OCI-LY7 (cell line): ENCODE measurements around the gene ELAPOR2. TPM values are rescaled to one million over a fixed set of nuclear protein-coding genes. Genes with fewer than 3 reads are reported as not detected.
"Not testable (repeated sequence)": the region's sequence is repeated elsewhere in the genome, so short reads cannot be mapped to it uniquely, and the experiment has no call there.

Source experiments
- BruUV-seq: library from RNA; stranded (reverse); fragments of 400-500 nt; replicated peaks from 2 replicates; lab custom pipeline; 2021; lab: Mats Ljungman, UMichigan
- CTCF ChIA-PET: fragments of 300-600 bp; sonication (Branson Sonifier 250); formaldehyde crosslinking; loops from one replicate; lab custom pipeline; 2022; ENCODE audit warnings: antibody characterized with exemption; ENCODE audit not compliant: unreplicated experiment; lab: Charles Lee
- POLR2A ChIA-PET: fragments of 300-600 bp; sonication (Branson Sonifier 250); formaldehyde crosslinking; loops from one replicate; lab custom pipeline; 2022; ENCODE audit warnings: antibody characterized with exemption; lab: Charles Lee
- DNase-seq: peaks from one replicate; pipeline ENCODE4 v3.0.0-alpha.2; 2015; ENCODE audit warnings: low spot score
- H2AFZ ChIP-seq: fragments of 200-600 bp; sonication (generic), shearing (Covaris generic); 2 replicates; pipeline ENCODE4 v1.6.1; 2014; ENCODE audit warnings: mild to moderate bottlenecking, antibody characterized with exemption, low read length, moderate library complexity
- H3K27ac ChIP-seq: fragments of 200-600 bp; sonication (generic); 2 replicates; pipeline ENCODE4 v1.5.1; 2014; ENCODE audit warnings: mixed run types, low read depth, mild to moderate bottlenecking, moderate library complexity, low read length, inconsistent platforms; ENCODE audit not compliant: poor library complexity, severe bottlenecking
- H3K36me3 ChIP-seq: fragments of 200-600 bp; sonication (generic); 2 replicates; pipeline ENCODE4 v1.6.1; 2014; ENCODE audit warnings: mild to moderate bottlenecking, antibody characterized with exemption, low read length, moderate library complexity, mixed read lengths; ENCODE audit not compliant: insufficient read depth
- H3K4me1 ChIP-seq: fragments of 200-600 bp; sonication (generic); 2 replicates; pipeline ENCODE4 v1.5.1; 2014; ENCODE audit warnings: mild to moderate bottlenecking, low read length; ENCODE audit not compliant: insufficient read depth, poor library complexity, severe bottlenecking
- H3K4me2 ChIP-seq: fragments of 200-600 bp; sonication (generic); 2 replicates; pipeline ENCODE4 v1.6.1; 2014; ENCODE audit warnings: mild to moderate bottlenecking, low read length
- H3K4me3 ChIP-seq: fragments of 200-600 bp; sonication (generic); 2 replicates; pipeline ENCODE4 v1.5.1; 2014; ENCODE audit warnings: mild to moderate bottlenecking, low read depth, low read length; ENCODE audit not compliant: poor library complexity, severe bottlenecking
- H3K79me2 ChIP-seq: fragments of 200-600 bp; sonication (generic); 2 replicates; pipeline ENCODE4 v1.6.1; 2016; ENCODE audit warnings: low read depth, mild to moderate bottlenecking, low read length, moderate library complexity, mixed read lengths; ENCODE audit not compliant: insufficient read depth
- H3K9me2 ChIP-seq: fragments of 200-600 bp; sonication (generic); 2 replicates; pipeline ENCODE4 v1.6.1; 2016; ENCODE audit warnings: mild to moderate bottlenecking, low read length, mixed read lengths; ENCODE audit not compliant: insufficient read depth
- H3K9me3 ChIP-seq: fragments of 200-600 bp; sonication (generic); 2 replicates; pipeline ENCODE4 v1.6.1; 2014; ENCODE audit warnings: mild to moderate bottlenecking, mixed run types, low read length, mixed read lengths
- H4K20me1 ChIP-seq: fragments of 200-600 bp; sonication (generic); 2 replicates; pipeline ENCODE4 v1.6.1; 2014; ENCODE audit warnings: mild to moderate bottlenecking, antibody characterized with exemption, low read length, moderate library complexity, mixed read lengths; ENCODE audit not compliant: insufficient read depth
- EZH2phosphoT487 ChIP-seq: fragments of 200-600 bp; sonication (generic); IDR thresholded peaks from 2 replicates; pipeline ENCODE4 v1.6.1; 2018; ENCODE audit warnings: low read depth, borderline replicate concordance, mild to moderate bottlenecking, mixed run types, antibody characterized with exemption, low read length, moderate library complexity, mixed read lengths
- intact Hi-C: fragments of 100-400 bp; cut with micrococcal nuclease; formaldehyde crosslinking; loops from one replicate; pipeline ENCODE4 v1.10.0; 2022; ENCODE audit not compliant: unreplicated experiment
- total RNA-seq, 2 experiments: library from RNA; depleted of rRNA in 1 of 2; stranded (reverse); fragments of >200 nt in 1 of 2; shearing (Covaris generic) in 1 of 2; gene quantifications; 2 replicates each; pipeline ENCODE4 v1.2.3, GENCODE V29; 2014 to 2022
- TF ChIP-seq, protein P1 (sequence below): fragments of 200-600 bp; sonication (generic); conservative IDR thresholded peaks from 2 replicates; pipeline ENCODE4 v1.5.1; 2014; ENCODE audit warnings: mild to moderate bottlenecking, antibody characterized with exemption, low read length, moderate library complexity, mixed read lengths

Gene ELAPOR2
- total RNA-seq, 2 experiments from 2014 or later, result 4.6 to 8.6 TPM

DNA sequence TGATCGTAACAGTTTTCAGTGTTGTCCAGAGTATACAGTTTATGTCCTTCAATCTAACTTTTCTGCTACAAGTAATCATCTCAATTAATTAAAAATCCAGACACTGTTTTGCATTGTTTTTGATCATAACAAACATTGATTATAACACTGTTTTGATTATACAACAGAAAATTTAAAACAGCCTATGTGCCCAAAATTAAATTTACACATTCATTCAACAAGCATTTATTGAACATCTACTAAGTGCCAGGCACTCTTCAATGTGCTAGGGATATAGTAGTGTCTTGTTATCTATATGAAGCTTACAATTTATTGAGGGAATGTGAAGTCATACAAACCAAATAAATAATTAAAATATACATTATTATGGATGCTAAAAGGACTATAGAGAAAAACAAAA lies 10.6 kb downstream of the ELAPOR2 start:
- DNase-seq, result no peak
- no peak overlapping the region for H2AFZ ChIP-seq
- H3K4me1 ChIP-seq, result no peaks in the 10 kb centered on the region
- no peak overlapping the region for H3K27ac ChIP-seq
- intact Hi-C loops, result no loop called here
- H3K4me2 ChIP-seq, result no peak overlapping the region
- H4K20me1 ChIP-seq, result no peaks in the 10 kb centered on the region
- H3K9me2 ChIP-seq, result no peaks in the 10 kb centered on the region
- ChIA-PET CTCF (no interaction called here), POLR2A (no interaction called here)
- H3K9me3 ChIP-seq, result no peaks in the 10 kb centered on the region
- H3K4me3 ChIP-seq, result no peak overlapping the region
- no peaks in the 10 kb centered on the region for H3K36me3 ChIP-seq
- no peak for TF ChIP-seq EZH2phosphoT487
- TF ChIP-seq, protein P1, sequence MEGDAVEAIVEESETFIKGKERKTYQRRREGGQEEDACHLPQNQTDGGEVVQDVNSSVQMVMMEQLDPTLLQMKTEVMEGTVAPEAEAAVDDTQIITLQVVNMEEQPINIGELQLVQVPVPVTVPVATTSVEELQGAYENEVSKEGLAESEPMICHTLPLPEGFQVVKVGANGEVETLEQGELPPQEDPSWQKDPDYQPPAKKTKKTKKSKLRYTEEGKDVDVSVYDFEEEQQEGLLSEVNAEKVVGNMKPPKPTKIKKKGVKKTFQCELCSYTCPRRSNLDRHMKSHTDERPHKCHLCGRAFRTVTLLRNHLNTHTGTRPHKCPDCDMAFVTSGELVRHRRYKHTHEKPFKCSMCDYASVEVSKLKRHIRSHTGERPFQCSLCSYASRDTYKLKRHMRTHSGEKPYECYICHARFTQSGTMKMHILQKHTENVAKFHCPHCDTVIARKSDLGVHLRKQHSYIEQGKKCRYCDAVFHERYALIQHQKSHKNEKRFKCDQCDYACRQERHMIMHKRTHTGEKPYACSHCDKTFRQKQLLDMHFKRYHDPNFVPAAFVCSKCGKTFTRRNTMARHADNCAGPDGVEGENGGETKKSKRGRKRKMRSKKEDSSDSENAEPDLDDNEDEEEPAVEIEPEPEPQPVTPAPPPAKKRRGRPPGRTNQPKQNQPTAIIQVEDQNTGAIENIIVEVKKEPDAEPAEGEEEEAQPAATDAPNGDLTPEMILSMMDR, result no peak
- no TSS peak for BruUV-seq
- no peaks in the 10 kb centered on the region for H3K79me2 ChIP-seq

DNA sequence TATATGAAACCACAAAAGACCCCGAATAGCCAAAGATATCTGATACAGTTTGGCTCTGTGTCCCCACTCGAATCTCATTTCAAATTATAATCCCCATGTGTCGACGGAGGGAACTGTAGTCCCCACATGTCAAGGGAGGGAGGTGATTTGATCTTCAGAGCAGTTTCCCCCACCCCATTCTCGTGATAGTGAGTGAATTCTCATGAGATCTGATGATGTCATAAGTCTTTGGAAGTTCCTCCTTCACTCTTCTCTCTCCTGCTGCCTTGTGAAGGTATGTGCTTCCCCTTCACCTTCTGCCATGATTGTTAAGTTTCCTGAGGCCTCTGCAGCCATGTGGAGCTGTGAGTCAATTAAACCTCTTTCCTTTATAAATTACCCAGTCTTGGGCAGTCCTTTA lies 13.0 kb downstream of the ELAPOR2 start:
- no peak for DNase-seq
- Histone ChIP-seq H3K9me3 (no peaks in the 10 kb centered on the region), H2AFZ (no peak overlapping the region), H3K4me2 (no peak overlapping the region), H3K4me3 (no peak overlapping the region), H4K20me1 (no peaks in the 10 kb centered on the region), H3K36me3 (no peaks in the 10 kb centered on the region), H3K79me2 (no peaks in the 10 kb centered on the region), H3K9me2 (no peaks in the 10 kb centered on the region), H3K4me1 (no peaks in the 10 kb centered on the region), H3K27ac (no peak overlapping the region)
- BruUV-seq, result no TSS peak
- ChIA-PET POLR2A (no interaction called here), CTCF (no interaction called here)
- TF ChIP-seq EZH2phosphoT487, result no peak
- TF ChIP-seq, protein P1, result no peak
- intact Hi-C loops, result no loop called here

DNA sequence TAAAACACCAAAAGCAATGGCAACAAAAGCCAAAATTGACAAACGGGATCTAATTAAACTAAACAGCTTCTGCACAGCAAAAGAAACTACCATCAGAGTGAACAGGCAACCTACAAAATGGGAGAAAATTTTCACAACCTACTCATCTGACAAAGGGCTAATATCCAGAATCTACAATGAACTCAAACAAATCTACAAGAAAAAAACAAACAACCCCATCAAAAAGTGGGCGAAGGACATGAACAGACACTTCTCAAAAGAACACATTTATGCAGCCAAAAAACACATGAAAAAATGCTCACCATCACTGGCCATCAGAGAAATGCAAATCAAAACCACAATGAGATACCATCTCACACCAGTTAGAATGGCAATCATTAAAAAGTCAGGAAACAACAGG lies 14.7 kb downstream of the ELAPOR2 start:
- H3K36me3 ChIP-seq, POLR2A ChIA-PET, H3K9me3 ChIP-seq, H4K20me1 ChIP-seq, H3K27ac ChIP-seq, H3K4me2 ChIP-seq, H3K9me2 ChIP-seq, H3K79me2 ChIP-seq, H2AFZ ChIP-seq, H3K4me1 ChIP-seq, CTCF ChIA-PET, BruUV-seq, intact Hi-C loops, DNase-seq, H3K4me3 ChIP-seq: not testable (repeated sequence)

DNA sequence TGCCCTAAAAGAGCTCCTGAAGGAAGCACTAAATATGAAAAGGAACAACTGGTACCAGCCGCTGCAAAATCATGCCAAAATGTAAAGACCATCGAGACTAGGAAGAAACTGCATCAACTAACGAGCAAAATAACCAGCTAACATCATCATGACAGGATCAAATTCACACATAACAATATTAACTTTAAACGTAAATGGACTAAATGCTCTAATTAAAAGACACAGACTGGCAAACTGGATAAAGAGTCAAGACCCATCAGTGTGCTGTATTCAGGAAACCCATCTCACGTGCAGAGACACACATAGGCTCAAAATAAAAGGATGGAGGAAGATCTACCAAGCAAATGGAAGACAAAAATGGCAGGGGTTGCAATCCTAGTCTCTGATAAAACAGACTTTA lies 17.9 kb downstream of the ELAPOR2 start:
- not testable (repeated sequence) for H3K4me1 ChIP-seq

DNA sequence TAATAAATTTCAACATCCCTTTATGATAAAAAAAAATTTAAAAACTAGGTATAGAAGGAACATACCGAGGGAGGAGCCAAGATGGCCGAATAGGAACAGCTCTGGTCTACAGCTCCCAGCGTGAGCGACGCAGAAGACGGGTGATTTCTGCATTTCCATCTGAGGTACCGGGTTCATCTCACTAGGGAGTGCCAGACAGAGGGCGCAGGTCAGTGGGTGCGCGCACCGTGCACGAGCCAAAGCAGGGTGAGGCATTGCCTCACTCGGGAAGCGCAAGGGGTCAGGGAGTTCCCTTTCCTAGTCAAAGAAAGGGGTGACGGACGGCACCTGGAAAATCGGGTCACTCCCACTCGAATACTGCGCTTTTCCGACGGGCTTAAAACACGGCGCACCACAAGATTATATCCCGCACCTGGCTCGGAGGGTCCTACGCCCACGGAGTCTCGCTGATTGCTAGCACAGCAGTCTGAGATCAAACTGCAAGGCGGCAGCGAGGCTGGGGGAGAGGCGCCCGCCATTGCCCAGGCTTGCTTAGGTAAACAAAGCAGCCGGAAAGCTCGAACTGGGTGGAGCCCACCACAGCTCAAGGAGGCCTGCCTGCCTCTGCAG lies 19.7 kb downstream of the ELAPOR2 start:
- H3K36me3 ChIP-seq, BruUV-seq, CTCF ChIA-PET, H3K4me3 ChIP-seq, H3K27ac ChIP-seq, DNase-seq, intact Hi-C loops, H4K20me1 ChIP-seq, H3K9me3 ChIP-seq, H3K4me2 ChIP-seq, H3K79me2 ChIP-seq, H2AFZ ChIP-seq, H3K4me1 ChIP-seq, H3K9me2 ChIP-seq: not testable (repeated sequence)
- POLR2A ChIA-PET, result interaction anchor here (0.7 kb wide), 1 partner anchor 27 kb away, joined by 3 read pairs; no protein-coding TSS in a partner anchor

More for the DNA sequence above, 17.9 kb downstream of the ELAPOR2 start:
- H3K79me2 ChIP-seq, BruUV-seq, H4K20me1 ChIP-seq, H3K27ac ChIP-seq, POLR2A ChIA-PET, H3K9me3 ChIP-seq, H3K4me2 ChIP-seq, DNase-seq, H3K9me2 ChIP-seq, intact Hi-C loops, H3K36me3 ChIP-seq, H2AFZ ChIP-seq, CTCF ChIA-PET, H3K4me3 ChIP-seq: not testable (repeated sequence)
